GM19023 (cell line): ENCODE measurements around the gene COG2.
"Not testable (repeated sequence)": the region's sequence is repeated elsewhere in the genome, so short reads cannot be mapped to it uniquely, and the experiment has no call there.

Source experiments
- ATAC-seq: cut with Tn5 transposase; IDR thresholded peaks from one replicate; pipeline ENCODE4 v1.9.1; 2021; ENCODE audit warnings: mild to moderate bottlenecking, moderate library complexity; ENCODE audit not compliant: unreplicated experiment

COG2 gene

GRCh38 chr1:230713547-230713914, 71.2 kb downstream of the COG2 start:
- no peak for ATAC-seq

GRCh38 chr1:230713915-230714764, 71.9 kb downstream of the COG2 start, which contains the start of gene AGT:
Gene AGT (minus strand): TSS chr1:230714122. CDS start chr1:230710823, 3,299 bp downstream.
- ATAC-seq = no peak

GRCh38 chr1:230715510-230715909, 73.2 kb downstream of the COG2 start:
- ATAC-seq = no peak

- not testable (repeated sequence) for ATAC-seq
Measured at GRCh38 chr1:230716453-230716852, 74.2 kb downstream of the COG2 start.

- ATAC-seq = no peak
Measured at GRCh38 chr1:230717251-230717650, 75.0 kb downstream of the COG2 start.

- not testable (repeated sequence) for ATAC-seq
Measured at GRCh38 chr1:230721849-230722522, 79.7 kb downstream of the COG2 start.

- ATAC-seq = no peak
Measured at GRCh38 chr1:230725256-230726012, 83.2 kb downstream of the COG2 start.

- ATAC-seq = no peak
Measured at GRCh38 chr1:230728710-230729392, 86.6 kb downstream of the COG2 start.

- no peak for ATAC-seq
Measured at GRCh38 chr1:230730977-230731376, 88.7 kb downstream of the COG2 start.

GRCh38 chr1:230735447-230735846, 93.2 kb downstream of the COG2 start:
- ATAC-seq = no peak

- ATAC-seq = no peak
Measured at GRCh38 chr1:230737622-230738262, 95.5 kb downstream of the COG2 start.

- ATAC-seq = no peak
Measured at GRCh38 chr1:230739564-230740290, 97.4 kb downstream of the COG2 start.
